ENCODE data around the gene GPR82. TPM values are rescaled to one million over a fixed set of nuclear protein-coding genes. Genes with fewer than 3 reads are reported as not detected.

Gene GPR82
- total and polyA plus RNA-seq, 2 donors from 2014 or later: 0.15 to 0.98 TPM

GRCh38 chrX:41705680-41706374, 18.2 kb upstream of the GPR82 start:
- no peak for TF ChIP-seq CTCF (IDR thresholded peaks at IDR 0.05; ENCODE audit: borderline replicate concordance, extremely low read depth, insufficient read depth)
- FAIRE-seq (no peak), DNase-seq (no peak)
- Histone ChIP-seq H3K9ac (ENCODE audit: low read length in 3 of 3) (no peak overlapping the region), H3K27ac (ENCODE audit: low read depth in 2 of 2, low read length in 2 of 2) (no peak overlapping the region), H3K4me3 (ENCODE audit: low read length in 3 of 3) (no peak overlapping the region), H3K36me3 (ENCODE audit: control insufficient read depth in 2 of 3, insufficient read depth in 3 of 3, low read length in 3 of 3) (no peaks in the 10 kb centered on the region), H3K4me1 (ENCODE audit: control insufficient read depth in 2 of 3, insufficient read depth in 2 of 3, low read depth in 1 of 3, low read length in 3 of 3) (peaks cover 0 to 2% (median 0%) of the 10 kb centered on the region in 3 donors), H3K9me3 (ENCODE audit: control insufficient read depth in 2 of 3, insufficient read depth in 1 of 3, low read length in 3 of 3) (no peaks in the 10 kb centered on the region), H3K27me3 (ENCODE audit: control insufficient read depth, insufficient read depth, low read length) (peaks cover 2% of the 10 kb centered on the region)
- intact Hi-C loops (cut with DNase I): no loop called here

- intact Hi-C loops (cut with DNase I): no loop called here
These were observed 16.8 kb upstream of the GPR82 start for GRCh38 chrX:41707218-41707617.

DNA sequence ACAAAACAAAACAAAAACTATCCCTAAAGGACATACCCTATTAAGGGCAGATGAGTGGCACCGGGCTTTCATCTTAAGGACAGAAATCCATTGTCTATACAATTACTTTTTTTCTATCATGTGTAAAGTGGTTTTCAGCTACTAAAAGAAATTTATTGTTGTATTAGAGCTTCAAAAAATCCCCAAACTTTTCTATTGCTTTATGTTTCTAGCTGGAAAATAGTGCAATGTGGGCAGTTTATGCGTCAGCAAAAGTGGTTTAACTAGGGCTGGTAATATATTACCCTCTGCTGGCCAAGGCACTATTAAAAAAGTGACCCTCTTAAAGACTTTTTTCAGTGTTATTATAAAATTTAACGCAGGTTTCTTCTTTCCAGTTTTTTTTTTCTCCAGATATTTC, 15.5 kb upstream of the GPR82 start:
- no peaks in the 10 kb centered on the region for H3K36me3 ChIP-seq (ENCODE audit: control insufficient read depth in 2 of 3, insufficient read depth in 3 of 3, low read length in 3 of 3)
- peak; percentile 86 for FAIRE-seq

More at GRCh38 chrX:41707218-41707617, 16.8 kb upstream of the GPR82 start:
- Histone ChIP-seq H3K4me1 (ENCODE audit: control insufficient read depth in 2 of 3, insufficient read depth in 2 of 3, low read depth in 1 of 3, low read length in 3 of 3) (peaks cover 0 to 2% (median 0%) of the 10 kb centered on the region in 3 donors), H3K9me3 (ENCODE audit: control insufficient read depth in 2 of 3, insufficient read depth in 1 of 3, low read length in 3 of 3) (no peaks in the 10 kb centered on the region), H3K9ac (ENCODE audit: low read length in 3 of 3) (no peak overlapping the region), H3K4me3 (ENCODE audit: low read length in 3 of 3) (no peak overlapping the region), H3K27me3 (ENCODE audit: control insufficient read depth, insufficient read depth, low read length) (peaks cover 2% of the 10 kb centered on the region), H3K27ac (ENCODE audit: low read depth in 2 of 2, low read length in 2 of 2) (no peak overlapping the region), H3K36me3 (ENCODE audit: control insufficient read depth in 2 of 3, insufficient read depth in 3 of 3, low read length in 3 of 3) (no peaks in the 10 kb centered on the region)
- no peak for TF ChIP-seq CTCF (IDR thresholded peaks at IDR 0.05; ENCODE audit: borderline replicate concordance, extremely low read depth, insufficient read depth)
- no peak for DNase-seq
- FAIRE-seq: no peak

More for the DNA sequence above, 15.5 kb upstream of the GPR82 start:
- Histone ChIP-seq H3K9ac (ENCODE audit: low read length in 3 of 3) (no peak overlapping the region), H3K9me3 (ENCODE audit: control insufficient read depth in 2 of 3, insufficient read depth in 1 of 3, low read length in 3 of 3) (no peaks in the 10 kb centered on the region), H3K27ac (ENCODE audit: low read depth in 2 of 2, low read length in 2 of 2) (no peak overlapping the region), H3K4me1 (ENCODE audit: control insufficient read depth in 2 of 3, insufficient read depth in 2 of 3, low read depth in 1 of 3, low read length in 3 of 3) (peaks cover 0 to 2% (median 0%) of the 10 kb centered on the region in 3 donors), H3K4me3 (ENCODE audit: low read length in 3 of 3) (no peak overlapping the region), H3K27me3 (ENCODE audit: control insufficient read depth, insufficient read depth, low read length) (peaks cover 2% of the 10 kb centered on the region)
- DNase-seq: no peak
- intact Hi-C loops (cut with DNase I): no loop called here
- TF ChIP-seq CTCF (IDR thresholded peaks at IDR 0.05; ENCODE audit: borderline replicate concordance, extremely low read depth, insufficient read depth): peak; percentile 16
